Neural cell (in vitro differentiated cells): ENCODE data around the gene B4GALNT4. TPM values are rescaled to one million over a fixed set of nuclear protein-coding genes. Genes with fewer than 3 reads are reported as not detected.

Experiments used
- H2AFZ ChIP-seq: fragments of 200-600, 300-800 bp; sonication (generic), shearing (Covaris generic); 2 replicates; pipeline ENCODE4 v1.6.0; 2014; ENCODE audit warnings: low read depth, mild to moderate bottlenecking, antibody characterized with exemption, low read length, moderate library complexity
- H3F3A ChIP-seq: fragments of 200-600 bp; shearing (Covaris generic); 2 replicates; pipeline ENCODE4 v1.6.1; 2016; ENCODE audit warnings: mild to moderate bottlenecking, moderate library complexity, mixed read lengths, antibody characterized with exemption, low read length; ENCODE audit not compliant: insufficient read depth, poor library complexity, severe bottlenecking
- H3K27ac ChIP-seq: fragments of 200-600, 300-800 bp; sonication (generic), shearing (Covaris generic); 2 replicates; pipeline ENCODE4 v1.5.1; 2014; ENCODE audit warnings: mild to moderate bottlenecking, low read length, moderate library complexity
- H3K27me3 ChIP-seq: fragments of 300-800, 200-600 bp; sonication (generic), shearing (Covaris generic); 2 replicates; pipeline ENCODE4 v1.6.0; 2014; ENCODE audit warnings: mild to moderate bottlenecking, low read depth, low read length, moderate library complexity; ENCODE audit not compliant: insufficient read depth
- H3K36me3 ChIP-seq: fragments of 300-800, 200-600 bp; sonication (generic), shearing (Covaris generic); 2 replicates; pipeline ENCODE4 v1.5.1; 2014; ENCODE audit warnings: mild to moderate bottlenecking, antibody characterized with exemption, low read length, moderate library complexity; ENCODE audit not compliant: insufficient read depth
- H3K4me2 ChIP-seq: fragments of 300-800, 200-600 bp; sonication (generic), shearing (Covaris generic); 2 replicates; pipeline ENCODE4 v1.6.0; 2014; ENCODE audit warnings: mild to moderate bottlenecking, low read length
- H3K4me3 ChIP-seq: fragments of 300-800, 200-600 bp; sonication (generic), shearing (Covaris generic); 2 replicates; pipeline ENCODE4 v1.5.1; 2014; ENCODE audit warnings: mild to moderate bottlenecking, low read length, moderate library complexity
- H3K79me2 ChIP-seq: fragments of 200-600 bp; shearing (Covaris generic); replicated peaks from 2 replicates; pipeline ENCODE4 v1.6.0; 2014; ENCODE audit warnings: mild to moderate bottlenecking, low read length, moderate library complexity; ENCODE audit not compliant: insufficient read depth
- H3K9ac ChIP-seq: fragments of 300-800, 200-600 bp; sonication (generic), shearing (Covaris generic); 2 replicates; pipeline ENCODE4 v1.6.1; 2016; ENCODE audit warnings: mild to moderate bottlenecking, low read length, mixed read lengths
- H3K9me2 ChIP-seq: fragments of 200-600 bp; shearing (Covaris generic); 2 replicates; pipeline ENCODE4 v1.6.1; 2016; ENCODE audit warnings: mild to moderate bottlenecking, low read length, mixed read lengths; ENCODE audit not compliant: insufficient read depth
- H3K9me3 ChIP-seq: fragments of 200-600, 300-800 bp; sonication (generic), shearing (Covaris generic); 2 replicates; pipeline ENCODE4 v1.6.1; 2016; ENCODE audit warnings: mild to moderate bottlenecking, mixed run types, low read length, moderate library complexity, mixed read lengths
- H4K20me1 ChIP-seq: fragments of 200-600 bp; shearing (Covaris generic); 2 replicates; pipeline ENCODE4 v1.6.1; 2016; ENCODE audit warnings: mild to moderate bottlenecking, mixed run types; ENCODE audit not compliant: insufficient read depth
- CTCF ChIP-seq: fragments of 450-650 bp; IDR thresholded peaks from 2 replicates; pipeline ENCODE4 v1.5.1; 2014; ENCODE audit warnings: antibody characterized with exemption, mild to moderate bottlenecking, moderate library complexity; ENCODE audit not compliant: poor library complexity, severe bottlenecking
- EP300 ChIP-seq: fragments of 450-650 bp; conservative IDR thresholded peaks from 2 replicates; pipeline ENCODE4 v1.6.1; 2014; ENCODE audit warnings: antibody characterized with exemption, mild to moderate bottlenecking, moderate library complexity; ENCODE audit not compliant: poor library complexity, severe bottlenecking
- EZH2 ChIP-seq: fragments of 200-600, 300-800 bp; shearing (Covaris generic), sonication (generic); IDR thresholded peaks from 2 replicates; pipeline ENCODE4 v1.6.1; 2014; ENCODE audit warnings: antibody characterized with exemption, low read length, borderline replicate concordance, mild to moderate bottlenecking; ENCODE audit not compliant: insufficient read depth, poor library complexity, severe bottlenecking
- MXI1 ChIP-seq: fragments of 450-650 bp; conservative IDR thresholded peaks from 2 replicates; pipeline ENCODE4 v1.6.1; 2014; ENCODE audit warnings: antibody characterized with exemption, mild to moderate bottlenecking; ENCODE audit not compliant: poor library complexity, severe bottlenecking
- POLR2AphosphoS5 ChIP-seq: IDR thresholded peaks from 2 replicates; pipeline ENCODE4 v1.6.1; 2012
- RAD21 ChIP-seq: fragments of 450-650 bp; conservative IDR thresholded peaks from 2 replicates; pipeline ENCODE4 v1.6.1; 2014; ENCODE audit warnings: antibody characterized with exemption, mild to moderate bottlenecking, moderate library complexity
- REST ChIP-seq: IDR thresholded peaks from 2 replicates; pipeline ENCODE4 v1.6.1; 2012; ENCODE audit warnings: borderline replicate concordance
- SMC3 ChIP-seq: fragments of 450-650 bp; conservative IDR thresholded peaks from 2 replicates; pipeline ENCODE4 v1.6.1; 2014; ENCODE audit warnings: antibody characterized with exemption, mild to moderate bottlenecking, moderate library complexity; ENCODE audit not compliant: poor library complexity
- TAF1 ChIP-seq: IDR thresholded peaks from 2 replicates; pipeline ENCODE4 v1.6.1; 2012; ENCODE audit warnings: low read depth
- polyA plus RNA-seq: library from polyadenylated mRNA; depleted of rRNA; stranded (reverse); fragments of >200 nt; gene quantifications from 2 replicates; pipeline ENCODE4 v1.2.3, GENCODE V29; 2014

The B4GALNT4 gene
- polyA plus RNA-seq, 1 donor from 2014 or later = 440 TPM

- Histone ChIP-seq H3K9ac (peak overlapping the region; percentile 95), H3K9me3 (no peaks in the 10 kb centered on the region), H3K36me3 (peaks cover 1% of the 10 kb centered on the region), H3K4me3 (peak overlapping the region; percentile 90), H2AFZ (no peak overlapping the region), H4K20me1 (no peaks in the 10 kb centered on the region), H3K9me2 (no peaks in the 10 kb centered on the region), H3F3A (no peaks in the 10 kb centered on the region), H3K4me2 (peak overlapping the region; percentile 99), H3K79me2 (peaks cover 16% of the 10 kb centered on the region), H3K27ac (peak overlapping the region; percentile 87), H3K27me3 (no peaks in the 10 kb centered on the region)
- TF ChIP-seq CTCF = no peak
- TF ChIP-seq MXI1 = peak; percentile 18
- peak; percentile 76 for TF ChIP-seq POLR2AphosphoS5
These were observed 1.0 kb downstream of the B4GALNT4 start for GRCh38 chr11:370070-370941.

GRCh38 chr11:371051-371450 is 1.8 kb downstream of the B4GALNT4 start:
- Histone ChIP-seq H3K9me3 (no peaks in the 10 kb centered on the region), H3K9me2 (no peaks in the 10 kb centered on the region), H3K79me2 (peaks cover 16% of the 10 kb centered on the region), H3K4me2 (peak overlapping the region; percentile 99), H3K36me3 (peaks cover 7% of the 10 kb centered on the region), H3K9ac (peak overlapping the region; percentile 95), H3F3A (no peaks in the 10 kb centered on the region), H3K27me3 (no peaks in the 10 kb centered on the region), H3K27ac (peak overlapping the region; percentile 87), H3K4me3 (peak overlapping the region; percentile 90), H4K20me1 (no peaks in the 10 kb centered on the region), H2AFZ (no peak overlapping the region)
- TF ChIP-seq EZH2 (no peak), SMC3 (no peak), MXI1 (no peak), CTCF (no peak), TAF1 (no peak), POLR2AphosphoS5 (no peak), RAD21 (no peak), EP300 (no peak), REST (no peak)
